ENCODE data around the gene ROR2. TPM values are rescaled to one million over a fixed set of nuclear protein-coding genes. Genes with fewer than 3 reads are reported as not detected.

ROR2 gene
- total RNA-seq, 1 experiment from 2014 or later: 0.84 TPM

- Mint-ChIP-seq H3K4me3 (ENCODE audit: unreplicated experiment) (no peak overlapping the region), H3K27me3 (ENCODE audit: insufficient read depth, unreplicated experiment) (no peaks in the 10 kb centered on the region), H3K27ac (ENCODE audit: low read depth, unreplicated experiment) (no peak overlapping the region), H3K36me3 (ENCODE audit: insufficient read depth, unreplicated experiment) (no peaks in the 10 kb centered on the region), H3K9me3 (ENCODE audit: unreplicated experiment) (no peaks in the 10 kb centered on the region), H3K4me1 (ENCODE audit: insufficient read depth, unreplicated experiment) (peaks cover 5% of the 10 kb centered on the region)
- ChIA-PET POLR2A (interaction anchor here (0.7 kb wide), 1 partner anchor 95 kb away, joined by 3 read pairs; no protein-coding TSS in a partner anchor), CTCF (interaction anchor here (0.7 to 1.6 kb wide), 3 partner anchors 13 to 1509 kb away, joined by 3 to 5 read pairs (median 4); no protein-coding TSS in a partner anchor)
- no TSS peak for BruUV-seq (replicated peaks)
- TF ChIP-seq CTCF (IDR thresholded peaks at IDR 0.05; ENCODE audit: unreplicated experiment): no peak
- peak; percentile 20 for DNase-seq (ENCODE audit: unreplicated experiment)
- intact Hi-C loops (cut with micrococcal nuclease): no loop called here
Observed at GRCh38 chr9:91740701-91741100, 209.3 kb downstream of the ROR2 start.

- intact Hi-C loops (cut with micrococcal nuclease): no loop called here
- DNase-seq (ENCODE audit: unreplicated experiment): no peak
- BruUV-seq (replicated peaks): no TSS peak
- ChIA-PET CTCF (interaction anchor here (0.6 to 1.1 kb wide), 2 partner anchors 11 to 94 kb away, joined by 3 to 4 read pairs; no protein-coding TSS in a partner anchor), POLR2A (no interaction called here)
- Mint-ChIP-seq H3K4me1 (ENCODE audit: insufficient read depth, unreplicated experiment) (peaks cover 5% of the 10 kb centered on the region), H3K27me3 (ENCODE audit: insufficient read depth, unreplicated experiment) (no peaks in the 10 kb centered on the region), H3K27ac (ENCODE audit: low read depth, unreplicated experiment) (no peak overlapping the region), H3K36me3 (ENCODE audit: insufficient read depth, unreplicated experiment) (no peaks in the 10 kb centered on the region), H3K9me3 (ENCODE audit: unreplicated experiment) (no peaks in the 10 kb centered on the region), H3K4me3 (ENCODE audit: unreplicated experiment) (no peak overlapping the region)
- no peak for TF ChIP-seq CTCF (IDR thresholded peaks at IDR 0.05; ENCODE audit: unreplicated experiment)
Observed at GRCh38 chr9:91736898-91737601, 213.0 kb downstream of the ROR2 start.

GRCh38 chr9:91736311-91736710, 213.7 kb downstream of the ROR2 start:
- POLR2A ChIA-PET: no interaction called here

More at GRCh38 chr9:91736311-91736710, 213.7 kb downstream of the ROR2 start:
- no peaks in the 10 kb centered on the region for H3K27me3 Mint-ChIP-seq (ENCODE audit: insufficient read depth, unreplicated experiment)
- no peaks in the 10 kb centered on the region for H3K4me1 Mint-ChIP-seq (ENCODE audit: insufficient read depth, unreplicated experiment)
- H3K27ac Mint-ChIP-seq (ENCODE audit: low read depth, unreplicated experiment): no peak overlapping the region
- intact Hi-C loops (cut with micrococcal nuclease): no loop called here
- no peaks in the 10 kb centered on the region for H3K9me3 Mint-ChIP-seq (ENCODE audit: unreplicated experiment)
- no peak overlapping the region for H3K4me3 Mint-ChIP-seq (ENCODE audit: unreplicated experiment)
- BruUV-seq (replicated peaks): no TSS peak
- no peak for DNase-seq (ENCODE audit: unreplicated experiment)
- H3K36me3 Mint-ChIP-seq (ENCODE audit: insufficient read depth, unreplicated experiment): no peaks in the 10 kb centered on the region
- no peak for TF ChIP-seq CTCF (IDR thresholded peaks at IDR 0.05; ENCODE audit: unreplicated experiment)
- CTCF ChIA-PET: interaction anchor here (1.0 to 1.1 kb wide), 2 partner anchors 10 to 21 kb away, joined by 3 read pairs; no protein-coding TSS in a partner anchor
